ENCODE results near the gene NLRP6.
"Not testable (repeated sequence)": the region's sequence is repeated elsewhere in the genome, so short reads cannot be mapped to it uniquely, and the experiment has no call there.

The NLRP6 gene

GRCh38 chr11:256952-257737 lies 21.1 kb upstream of the NLRP6 start:
- DNase-seq (ENCODE audit: low read depth), result no peak

GRCh38 chr11:257766-258493 lies 20.3 kb upstream of the NLRP6 start:
- no peak for DNase-seq (ENCODE audit: low read depth)

GRCh38 chr11:259413-259812 lies 18.8 kb upstream of the NLRP6 start:
- DNase-seq (ENCODE audit: low read depth), result no peak

- no peak for DNase-seq (ENCODE audit: low read depth)
Measured at GRCh38 chr11:261624-262023, 16.6 kb upstream of the NLRP6 start.

DNA sequence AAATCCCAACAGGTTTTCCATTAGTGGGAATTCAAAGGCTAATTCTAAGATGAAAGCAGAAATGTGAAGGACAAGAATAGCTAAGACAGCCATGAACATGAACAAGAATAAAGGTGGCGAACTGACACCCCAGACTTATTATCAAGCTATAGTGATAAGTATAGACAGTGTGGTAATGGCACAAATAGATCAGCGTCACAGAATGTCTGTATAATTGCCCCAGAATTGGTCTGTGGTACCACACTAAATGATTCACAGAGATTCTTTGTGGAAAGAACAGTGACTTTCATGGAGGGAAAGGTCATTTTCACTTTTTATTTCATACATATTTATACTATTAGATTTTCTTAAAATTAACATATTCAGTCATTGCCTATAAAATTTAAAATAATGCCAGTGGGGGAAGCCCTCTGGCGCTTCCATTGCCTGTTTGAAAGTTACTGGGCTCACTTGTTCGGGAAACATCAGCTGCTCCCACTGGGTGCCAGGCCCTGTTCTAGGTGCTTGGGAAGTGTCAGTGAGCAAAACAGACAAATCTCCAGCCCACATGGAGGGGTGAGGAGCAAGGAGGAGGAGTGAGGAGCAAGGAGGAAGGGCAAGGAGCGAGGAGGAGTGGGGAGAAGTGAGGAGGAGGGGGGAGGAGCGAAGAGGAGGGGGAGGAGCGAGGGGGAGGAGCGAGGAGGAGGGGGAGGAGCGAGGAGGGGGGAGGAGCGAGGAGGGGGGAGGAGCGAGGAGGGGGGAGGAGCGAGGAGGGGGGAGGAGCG lies 11.3 kb upstream of the NLRP6 start:
- DNase-seq (ENCODE audit: low read depth), result no peak

- DNase-seq (ENCODE audit: low read depth), result peak; percentile 30
Measured at GRCh38 chr11:267491-267994, 10.7 kb upstream of the NLRP6 start.

- DNase-seq (ENCODE audit: low read depth), result not testable (repeated sequence)
Measured at GRCh38 chr11:268716-269145, 9.5 kb upstream of the NLRP6 start.

GRCh38 chr11:269146-269890 lies 8.9 kb upstream of the NLRP6 start:
- DNase-seq (ENCODE audit: low read depth), result no peak

GRCh38 chr11:270451-271318 lies 7.5 kb upstream of the NLRP6 start:
- no peak for DNase-seq (ENCODE audit: low read depth)

- no peak for DNase-seq (ENCODE audit: low read depth)
Measured at GRCh38 chr11:271319-271715, 6.9 kb upstream of the NLRP6 start.

DNA sequence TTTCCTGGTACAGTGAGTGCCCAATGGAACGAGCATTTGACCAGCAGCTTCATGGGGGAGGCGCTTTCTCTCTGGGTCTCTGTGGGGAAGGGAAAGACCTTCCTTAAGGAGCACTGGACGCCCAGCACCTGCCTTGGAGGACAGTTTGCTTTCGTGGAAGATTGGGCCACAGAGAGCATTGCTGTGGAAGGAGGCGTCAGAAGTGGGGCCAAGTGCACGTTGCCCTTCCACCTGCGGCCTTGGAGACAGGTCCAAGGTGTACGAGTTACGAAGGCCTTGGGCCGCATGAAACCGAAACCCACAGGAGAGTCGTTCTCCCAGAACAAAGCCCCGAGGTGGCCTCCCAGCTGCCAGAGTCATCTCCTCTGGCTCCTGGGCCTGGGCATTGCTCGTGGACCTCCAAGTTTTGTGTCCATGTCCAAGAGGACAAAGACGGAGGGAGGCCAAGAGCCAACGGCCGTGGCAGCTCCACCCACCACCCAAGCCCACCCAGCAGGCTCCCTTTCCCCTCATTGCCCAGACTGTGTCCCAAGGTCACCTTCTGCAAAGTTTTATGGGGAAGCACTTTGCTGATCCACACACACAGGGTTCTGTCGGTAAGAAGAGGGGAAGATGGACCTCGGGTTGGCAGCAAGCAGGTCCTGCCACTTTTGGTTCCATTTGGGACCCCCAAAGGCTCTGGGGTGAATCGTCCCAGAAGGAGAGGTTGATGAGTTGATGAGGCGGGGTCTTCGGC lies 5.8 kb upstream of the NLRP6 start:
- DNase-seq (ENCODE audit: low read depth), result no peak

GRCh38 chr11:272931-273198 lies 5.3 kb upstream of the NLRP6 start:
- no peak for DNase-seq (ENCODE audit: low read depth)

DNA sequence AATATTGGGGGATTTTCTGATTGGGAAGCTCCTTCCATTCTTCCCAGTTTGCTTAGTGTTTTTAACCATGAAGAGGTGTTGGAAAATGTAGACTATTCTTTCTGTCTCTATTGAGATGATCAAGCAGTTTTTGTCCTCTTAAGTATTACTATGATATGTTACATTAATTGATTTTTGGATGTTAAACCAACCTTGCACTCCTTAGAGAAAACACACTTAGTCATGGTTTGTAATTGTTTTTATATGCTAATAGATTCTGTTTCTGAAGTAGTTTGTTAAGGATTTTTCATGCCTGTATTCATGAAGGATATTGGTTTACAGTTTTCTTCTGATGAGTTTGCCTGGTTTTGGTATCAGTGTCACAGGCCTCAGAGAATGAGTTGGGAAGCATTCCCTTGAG lies 2.0 kb upstream of the NLRP6 start:
- DNase-seq (ENCODE audit: low read depth), result no peak

GRCh38 chr11:279040-279965 lies 1.1 kb downstream of the NLRP6 start:
- DNase-seq (ENCODE audit: low read depth), result no peak

- no peak for DNase-seq (ENCODE audit: low read depth)
Measured at GRCh38 chr11:279966-280705, 1.9 kb downstream of the NLRP6 start.

DNA sequence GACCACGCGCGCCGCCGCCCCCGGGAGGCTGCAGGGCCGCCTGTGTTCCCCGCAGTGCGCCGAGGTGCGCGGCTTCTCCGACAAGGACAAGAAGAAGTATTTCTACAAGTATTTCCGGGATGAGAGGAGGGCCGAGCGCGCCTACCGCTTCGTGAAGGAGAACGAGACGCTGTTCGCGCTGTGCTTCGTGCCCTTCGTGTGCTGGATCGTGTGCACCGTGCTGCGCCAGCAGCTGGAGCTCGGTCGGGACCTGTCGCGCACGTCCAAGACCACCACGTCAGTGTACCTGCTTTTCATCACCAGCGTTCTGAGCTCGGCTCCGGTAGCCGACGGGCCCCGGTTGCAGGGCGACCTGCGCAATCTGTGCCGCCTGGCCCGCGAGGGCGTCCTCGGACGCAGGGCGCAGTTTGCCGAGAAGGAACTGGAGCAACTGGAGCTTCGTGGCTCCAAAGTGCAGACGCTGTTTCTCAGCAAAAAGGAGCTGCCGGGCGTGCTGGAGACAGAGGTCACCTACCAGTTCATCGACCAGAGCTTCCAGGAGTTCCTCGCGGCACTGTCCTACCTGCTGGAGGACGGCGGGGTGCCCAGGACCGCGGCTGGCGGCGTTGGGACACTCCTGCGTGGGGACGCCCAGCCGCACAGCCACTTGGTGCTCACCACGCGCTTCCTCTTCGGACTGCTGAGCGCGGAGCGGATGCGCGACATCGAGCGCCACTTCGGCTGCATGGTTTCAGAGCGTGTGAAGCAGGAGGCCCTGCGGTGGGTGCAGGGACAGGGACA lies 2.7 kb downstream of the NLRP6 start:
- DNase-seq (ENCODE audit: low read depth), result no peak

- no peak for DNase-seq (ENCODE audit: low read depth)
Measured at GRCh38 chr11:281486-282161, 3.4 kb downstream of the NLRP6 start.
